Hematopoietic multipotent progenitor cell treated with erythropoietin and hydrocortisone succinate and interleukin-3 and kit ligand, for 17 days (in vitro differentiated cells): ENCODE results near the gene CAPN15.

Experiments used
- DNase-seq: peaks from one replicate; pipeline ENCODE4 v3.0.0-alpha.2; 2015; ENCODE audit warnings: low spot score

CAPN15 gene

GRCh38 chr16:578232-578869, 50.8 kb downstream of the CAPN15 start:
- DNase-seq: no peak

- DNase-seq: peak; percentile 80
Observed at GRCh38 chr16:578870-579405, 51.4 kb downstream of the CAPN15 start.

DNA sequence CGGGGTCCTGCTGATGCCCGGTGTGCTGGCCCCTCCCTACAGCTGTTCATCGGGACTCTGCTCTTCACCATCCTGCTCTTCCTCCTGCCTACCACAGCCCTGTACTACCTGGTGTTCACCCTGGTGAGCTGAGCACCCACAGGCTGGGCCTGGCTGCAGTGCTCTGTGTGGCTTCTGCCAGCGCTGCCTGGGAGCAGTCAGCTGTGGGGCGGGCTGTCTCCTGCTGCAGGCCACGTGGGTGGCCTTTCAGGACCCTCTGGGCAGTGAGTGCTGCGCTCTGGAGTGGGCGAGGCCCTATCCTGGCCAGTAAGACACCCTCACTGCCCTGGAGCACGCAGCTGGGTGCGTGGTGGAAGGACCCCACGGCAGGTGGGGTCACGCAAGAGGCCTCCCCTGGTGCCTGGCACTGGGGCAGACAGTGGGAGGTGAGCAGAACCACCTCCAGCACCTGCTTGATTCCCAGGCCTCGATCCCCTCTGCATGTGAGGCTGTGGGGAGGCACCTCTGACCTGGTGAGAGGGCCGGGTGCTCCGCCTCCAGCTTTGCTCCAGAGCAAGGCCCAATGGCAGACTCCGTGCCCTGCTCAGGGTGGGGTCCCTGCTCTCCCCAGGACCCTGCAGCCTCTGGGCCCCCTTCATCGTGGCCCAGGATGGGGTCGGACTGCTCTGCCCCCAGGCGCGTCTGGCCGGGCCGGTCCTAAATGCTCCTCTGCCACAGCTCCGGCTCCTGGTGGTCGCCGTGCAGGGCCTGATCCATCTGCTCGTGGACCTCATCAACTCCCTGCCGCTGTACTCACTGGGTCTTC, 52.8 kb downstream of the CAPN15 start:
- DNase-seq: no peak

DNA sequence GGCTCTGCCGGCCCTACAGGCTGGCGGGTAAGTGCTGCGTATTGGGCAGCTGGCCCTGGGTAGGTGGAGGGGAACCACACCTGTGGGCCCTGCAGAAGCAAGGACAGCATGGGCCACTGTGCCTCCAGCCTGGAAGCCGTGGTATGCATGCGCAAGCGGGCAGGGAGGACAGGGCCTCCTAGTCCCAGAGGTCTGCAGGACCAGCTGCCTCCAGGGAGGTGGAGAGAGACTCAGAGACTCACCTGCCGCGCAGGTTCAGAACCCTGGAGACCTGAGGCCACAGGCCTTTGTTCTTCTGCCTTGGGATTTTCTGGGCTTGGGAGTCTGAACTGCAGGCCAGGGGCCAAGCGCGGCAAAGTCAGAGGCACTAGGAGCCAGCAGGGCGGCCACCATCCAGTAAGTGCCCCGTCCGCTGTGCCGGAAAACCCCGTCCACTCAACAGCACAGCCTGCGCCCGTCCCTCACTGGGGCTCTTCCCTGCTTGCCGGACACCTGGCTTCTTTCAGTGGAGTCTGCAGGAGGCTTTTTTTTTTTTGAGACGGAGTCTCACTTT, 53.5 kb downstream of the CAPN15 start:
- DNase-seq: no peak

GRCh38 chr16:582218-582613, 54.7 kb downstream of the CAPN15 start:
- no peak for DNase-seq

- no peak for DNase-seq
Observed at GRCh38 chr16:582614-583331, 55.3 kb downstream of the CAPN15 start.

DNA sequence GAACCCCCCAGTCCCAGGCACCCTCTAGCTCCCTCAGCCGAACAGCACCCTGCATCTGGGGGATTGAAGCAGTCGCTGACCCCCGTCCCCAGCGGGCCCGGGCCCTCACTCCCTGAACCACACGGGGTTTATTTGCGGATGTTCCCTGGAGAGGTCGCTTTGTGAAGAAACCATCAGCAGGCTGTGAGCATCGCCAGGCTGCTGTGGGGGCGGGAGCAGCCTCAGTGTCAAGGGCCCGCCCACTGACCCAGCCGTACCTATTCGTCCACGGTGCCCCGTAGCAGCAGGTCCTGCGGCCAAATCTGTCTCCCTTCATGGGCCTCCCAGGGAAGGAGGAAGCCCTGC, 55.9 kb downstream of the CAPN15 start:
- DNase-seq: no peak

DNA sequence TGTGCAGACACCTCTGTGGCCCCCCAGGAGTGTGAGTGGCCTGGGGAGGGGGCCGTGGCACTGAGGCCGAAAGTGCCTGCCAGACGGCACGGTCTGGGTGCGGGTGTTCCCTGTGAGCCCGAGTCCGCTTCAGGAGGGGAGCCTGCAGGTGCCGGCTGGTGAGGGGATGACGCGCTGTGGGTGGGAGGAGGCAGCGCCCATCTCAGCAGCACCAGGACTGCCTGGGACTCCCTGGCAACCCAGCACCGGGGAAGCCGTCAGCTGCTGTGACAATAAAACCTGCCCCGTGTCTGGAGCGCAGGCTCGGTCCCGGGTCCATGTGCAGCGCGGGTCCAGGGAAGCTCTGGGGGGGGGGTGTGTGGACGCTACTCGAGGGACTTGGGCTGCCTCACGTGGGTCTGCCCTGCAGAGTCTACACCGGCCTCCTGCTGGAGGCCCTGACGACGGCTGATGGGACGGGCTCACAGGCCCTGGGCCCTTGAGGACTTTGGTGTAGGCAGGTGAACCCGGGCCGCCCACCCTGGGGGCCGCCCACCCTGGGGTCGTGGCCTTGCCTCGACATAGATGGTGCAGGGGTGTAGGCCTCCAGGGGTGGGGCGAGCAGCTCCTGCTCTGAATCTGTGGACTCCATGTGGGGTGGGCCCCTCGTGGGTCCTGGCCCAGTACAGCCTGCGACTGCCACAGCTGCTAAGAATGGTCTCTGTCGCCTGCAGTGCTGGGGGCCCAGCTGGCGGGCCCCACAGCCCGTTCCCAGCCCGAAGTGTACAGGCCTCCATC, 56.5 kb downstream of the CAPN15 start:
- DNase-seq: peak; percentile 25

DNA sequence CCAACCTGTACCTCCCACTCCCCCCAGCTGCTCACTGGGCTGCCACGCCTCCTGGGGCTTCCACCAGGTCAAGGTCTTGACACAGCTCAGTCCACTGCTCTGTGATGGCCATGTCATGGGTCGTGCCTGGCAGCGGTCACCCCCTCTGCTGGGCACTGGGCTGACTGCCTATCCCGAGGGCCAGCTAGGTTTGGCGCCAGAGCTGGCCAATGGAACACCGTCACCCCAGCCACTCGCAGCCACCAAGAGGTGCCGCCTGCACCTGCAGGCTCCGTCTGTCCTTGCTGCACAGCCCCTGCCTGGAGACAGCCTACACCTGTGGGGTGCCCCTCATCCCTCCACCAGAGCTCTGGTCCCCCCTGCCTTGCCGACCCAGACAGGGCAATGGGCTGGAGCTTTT, 57.8 kb downstream of the CAPN15 start:
- peak; percentile 24 for DNase-seq

DNA sequence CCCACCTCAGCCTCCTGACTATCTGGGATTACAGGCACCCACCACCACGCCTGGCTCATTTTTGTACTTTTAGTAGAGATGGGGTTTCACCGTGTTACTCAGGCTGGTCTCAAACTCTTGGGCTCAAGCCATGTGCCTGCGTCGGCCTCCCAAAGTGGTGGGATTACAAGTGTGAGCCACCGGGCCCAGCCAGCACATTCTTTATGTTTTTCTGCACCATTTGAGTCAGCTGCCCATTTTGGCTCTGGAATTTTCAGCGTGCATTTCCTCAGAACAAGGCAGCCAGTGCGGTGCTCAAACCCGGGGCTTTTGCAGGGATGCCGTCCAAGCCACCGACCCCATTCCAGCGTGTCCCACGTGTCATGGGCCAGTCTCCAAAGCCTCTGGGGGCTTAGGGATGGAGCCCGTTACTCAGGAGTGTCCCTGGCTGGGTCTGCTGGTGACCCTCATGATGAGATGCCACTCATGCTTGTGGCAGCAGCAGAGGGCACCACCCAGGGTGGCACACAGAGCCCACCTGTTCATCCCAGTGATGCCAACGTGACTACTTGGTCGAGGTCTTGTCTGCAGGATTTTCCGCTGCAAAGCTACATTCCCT, 58.6 kb downstream of the CAPN15 start:
- no peak for DNase-seq

DNA sequence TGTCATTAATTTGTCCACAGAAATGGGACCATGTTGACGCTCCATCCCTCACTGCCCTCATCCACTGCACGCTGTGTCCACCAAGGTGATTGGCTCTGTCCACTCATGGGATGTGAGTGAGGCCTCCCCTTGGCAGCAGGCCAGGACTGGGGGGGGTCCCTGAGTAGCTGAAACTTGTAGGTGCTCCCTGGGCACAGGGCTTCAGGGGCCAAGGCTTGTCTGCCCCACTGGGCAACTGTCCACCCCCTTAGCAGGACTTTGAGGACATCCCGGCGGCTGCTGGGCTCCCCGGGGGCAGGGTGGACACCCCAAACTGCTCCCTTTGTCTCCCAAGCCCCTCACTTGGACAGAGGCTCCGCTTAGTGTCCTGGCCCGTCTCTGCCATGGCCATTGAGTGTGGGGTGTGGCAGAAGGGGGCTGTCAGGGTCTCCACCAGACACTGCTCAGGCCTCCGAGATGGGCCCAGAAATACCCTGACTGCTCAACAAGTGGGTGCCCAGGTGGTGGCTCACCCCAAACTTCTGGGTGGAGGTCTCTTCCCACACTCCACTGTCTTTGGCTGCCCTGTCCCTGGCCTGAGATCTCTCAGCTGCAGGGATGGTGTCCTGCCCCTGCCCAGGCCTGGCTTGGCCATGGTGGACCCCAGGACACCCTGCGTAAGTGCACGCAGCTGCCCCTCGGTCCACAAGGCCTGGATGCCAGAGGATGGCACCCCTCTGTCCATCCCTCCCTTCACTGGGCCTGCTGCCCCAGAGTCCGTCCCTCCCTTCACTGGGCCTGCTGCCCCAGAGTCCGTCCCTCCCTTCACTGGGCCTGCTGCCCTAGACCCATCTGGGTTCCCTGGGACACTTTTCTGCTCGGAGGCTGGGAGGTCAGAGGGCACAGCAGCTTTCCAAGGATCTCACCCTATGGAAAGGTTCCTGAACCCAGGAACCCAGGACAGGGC, 59.4 kb downstream of the CAPN15 start:
- DNase-seq: peak; percentile 29

DNA sequence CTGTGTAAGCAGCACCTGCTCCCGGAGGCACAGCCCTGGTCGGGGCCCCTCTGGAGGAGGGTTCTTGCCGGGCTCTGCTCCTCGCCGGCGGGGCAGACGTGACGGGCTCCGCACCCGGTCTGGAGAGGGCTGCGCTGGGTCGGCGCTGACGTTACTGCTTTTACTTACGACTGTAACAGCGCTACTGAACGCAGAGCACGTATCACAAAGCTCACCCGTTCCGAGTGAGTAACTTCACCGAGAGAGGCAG, 61.1 kb downstream of the CAPN15 start:
- peak; percentile 63 for DNase-seq

- DNase-seq: peak; percentile 99
Observed at GRCh38 chr16:588889-589657, 61.6 kb downstream of the CAPN15 start.

GRCh38 chr16:589658-590187, 62.2 kb downstream of the CAPN15 start, which contains the start of gene RAB40C:
Gene RAB40C (plus strand): TSS chr16:590066. CDS start chr16:590292, 226 bp downstream.
- DNase-seq: peak; percentile 99

DNA sequence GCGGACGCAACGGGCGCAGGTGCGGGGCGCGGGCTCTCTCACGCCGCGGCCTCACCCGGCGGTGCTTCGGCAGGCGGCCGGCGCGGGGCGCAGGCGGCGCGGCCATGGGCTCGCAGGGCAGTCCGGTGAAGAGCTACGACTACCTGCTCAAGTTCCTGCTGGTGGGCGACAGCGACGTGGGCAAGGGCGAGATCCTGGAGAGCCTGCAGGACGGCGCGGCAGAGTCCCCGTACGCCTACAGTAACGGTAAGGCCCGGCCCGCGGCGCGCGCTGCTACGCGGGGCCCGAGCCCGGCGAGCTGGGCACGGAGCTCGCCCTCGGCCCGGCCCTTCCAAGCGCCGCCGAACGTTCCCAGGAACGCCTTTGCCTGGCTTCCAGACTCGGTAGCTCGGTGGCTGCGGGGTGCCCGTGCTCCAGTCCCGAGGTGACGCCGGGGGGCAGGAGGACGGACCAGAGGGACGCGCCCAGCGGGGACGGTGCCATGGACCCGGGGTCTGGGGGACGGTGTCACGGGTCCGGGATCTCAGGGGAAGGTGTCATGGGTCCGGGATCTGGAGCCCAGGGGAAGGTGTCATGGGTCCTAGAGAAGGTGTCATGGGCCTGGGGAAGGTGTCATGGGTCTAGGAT, 62.8 kb downstream of the CAPN15 start:
- no peak for DNase-seq

GRCh38 chr16:590815-591200, 63.3 kb downstream of the CAPN15 start:
- no peak for DNase-seq

DNA sequence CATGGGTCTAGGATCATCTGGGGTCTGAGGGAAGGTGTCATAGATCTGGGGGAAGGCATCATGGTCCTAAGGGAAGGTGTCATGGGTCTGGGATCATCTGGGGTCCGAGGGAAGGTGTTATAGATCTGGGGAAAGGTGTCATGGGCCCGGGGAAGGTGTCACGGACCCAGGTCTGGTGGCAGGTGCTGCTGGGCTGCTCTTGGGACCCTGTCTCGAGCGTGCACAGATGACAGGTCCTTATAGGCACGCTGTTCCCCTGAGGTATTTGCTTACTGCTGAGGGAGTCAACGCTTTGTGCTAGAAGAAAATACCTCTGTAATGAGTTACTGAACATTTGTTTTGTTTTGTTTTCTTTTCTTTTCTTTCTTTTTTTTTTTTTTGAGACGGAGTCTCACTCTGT, 63.7 kb downstream of the CAPN15 start:
- DNase-seq: no peak

GRCh38 chr16:591892-592517, 64.5 kb downstream of the CAPN15 start:
- DNase-seq: no peak
